GM18499 (cell line): ENCODE results near the gene DNASE2.

Experiments
- ATAC-seq: cut with Tn5 transposase; IDR thresholded peaks from one replicate; pipeline ENCODE4 v1.9.1; 2021; ENCODE audit warnings: moderate number of reproducible peaks; ENCODE audit not compliant: insufficient read depth, unreplicated experiment

The DNASE2 gene

GRCh38 chr19:12836529-12836863 is 44.8 kb downstream of the DNASE2 start:
- ATAC-seq = no peak

GRCh38 chr19:12834976-12835757 is 46.1 kb downstream of the DNASE2 start:
- ATAC-seq = no peak

GRCh38 chr19:12834566-12834943 is 46.7 kb downstream of the DNASE2 start, which contains the start of gene RTBDN:
Gene RTBDN, minus strand, starts transcription at chr19:12834579. Its CDS starts 4,600 bp downstream, at chr19:12829979.
- no peak for ATAC-seq

GRCh38 chr19:12833738-12834565 is 47.3 kb downstream of the DNASE2 start:
- ATAC-seq = no peak

- no peak for ATAC-seq
Measured at GRCh38 chr19:12833418-12833737, 47.9 kb downstream of the DNASE2 start.

GRCh38 chr19:12828494-12828893 is 52.8 kb downstream of the DNASE2 start:
- no peak for ATAC-seq

GRCh38 chr19:12825254-12826131 is 55.8 kb downstream of the DNASE2 start:
- ATAC-seq = no peak
